ENCODE data around the gene ZGPAT.

ZGPAT gene

DNA sequence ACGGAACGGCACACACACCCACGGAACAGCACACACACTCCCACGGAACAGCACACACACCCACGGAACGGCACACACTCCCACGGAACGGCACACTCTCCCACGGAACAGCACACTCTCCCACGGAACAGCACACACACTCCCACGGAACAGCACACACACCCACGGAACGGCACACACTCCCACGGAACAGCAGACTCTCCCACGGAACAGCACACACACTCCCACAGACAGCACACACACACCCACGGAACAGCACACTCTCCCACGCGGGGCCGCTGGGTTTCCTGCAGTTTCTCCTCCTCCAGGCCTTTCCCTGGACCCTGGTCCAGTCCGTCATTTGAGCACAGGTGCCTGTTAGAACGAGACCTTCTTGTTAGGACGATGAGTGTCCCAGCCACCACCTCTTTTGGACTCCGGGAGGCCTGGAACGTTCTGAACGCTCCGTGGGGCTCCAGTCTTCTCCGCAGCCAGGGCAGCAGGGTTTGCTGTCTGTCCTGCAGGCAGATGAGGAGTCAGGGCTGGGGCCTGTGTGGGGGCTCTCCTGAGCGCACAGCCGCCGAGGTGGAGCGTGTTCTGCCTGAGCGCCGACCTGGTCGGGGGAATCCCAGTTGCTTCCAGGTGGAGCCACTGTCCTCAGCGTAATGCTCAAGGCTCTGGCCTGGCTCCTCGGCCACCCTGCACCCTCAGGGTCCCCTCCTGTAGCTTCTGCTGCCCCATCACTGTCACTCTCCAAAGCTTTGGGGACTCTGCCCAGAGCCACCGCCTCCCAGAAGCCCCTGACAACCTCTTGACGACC is 29.0 kb upstream of the ZGPAT start:
- DNase-seq = no peak

GRCh38 chr20:63679799-63680305 is 28.0 kb upstream of the ZGPAT start:
- DNase-seq = no peak

GRCh38 chr20:63680427-63680826 is 27.4 kb upstream of the ZGPAT start:
- DNase-seq = no peak

GRCh38 chr20:63680857-63681608 is 26.8 kb upstream of the ZGPAT start:
- no peak for DNase-seq

GRCh38 chr20:63681609-63682142 is 26.2 kb upstream of the ZGPAT start:
- no peak for DNase-seq

GRCh38 chr20:63682384-63683139 is 25.3 kb upstream of the ZGPAT start:
- DNase-seq = no peak

- DNase-seq = no peak
Observed at GRCh38 chr20:63685269-63686026, 22.4 kb upstream of the ZGPAT start.

- DNase-seq = no peak
Observed at GRCh38 chr20:63686094-63686491, 21.7 kb upstream of the ZGPAT start.

DNA sequence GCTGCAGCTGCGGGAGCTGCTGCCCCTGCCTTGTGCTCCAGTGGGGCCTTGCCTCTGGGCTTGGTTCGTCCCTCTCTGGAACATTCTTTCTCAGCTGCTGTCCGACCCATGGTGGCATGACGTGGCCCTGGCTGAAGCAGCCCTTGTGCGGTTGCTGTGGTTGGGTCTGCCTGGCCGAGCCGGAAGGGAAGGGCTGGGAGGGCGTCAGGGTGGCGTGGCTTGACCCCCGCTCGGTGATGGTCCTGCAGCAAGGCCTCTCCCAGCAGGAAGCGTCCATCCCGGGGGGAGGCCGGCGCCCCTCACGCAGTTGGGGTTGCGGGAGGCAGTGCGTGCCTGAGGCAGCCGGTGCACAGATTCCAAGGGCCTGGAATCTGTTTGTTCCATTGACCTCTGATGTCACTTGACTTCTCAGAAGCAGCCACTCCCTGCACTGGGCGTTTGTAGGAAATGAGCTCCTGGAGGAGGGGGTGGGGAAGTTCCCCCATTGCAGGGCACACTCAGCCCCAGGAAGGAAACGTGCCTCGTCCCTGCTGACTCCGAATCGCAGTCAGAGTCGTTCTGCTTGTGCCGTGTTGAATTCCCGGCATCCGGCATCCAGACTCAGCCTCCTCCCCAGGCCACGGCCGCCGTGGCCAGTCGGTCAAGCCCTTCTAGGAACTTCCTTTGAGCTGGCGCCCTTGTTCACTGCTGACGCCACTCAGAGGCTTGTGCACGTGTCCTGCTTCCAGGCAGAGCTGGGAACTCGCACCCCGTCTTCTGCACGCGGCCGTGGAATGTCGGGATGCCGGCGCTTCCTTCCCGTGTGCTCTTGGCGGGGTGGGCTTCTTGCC is 21.1 kb upstream of the ZGPAT start:
- peak; percentile 66 for DNase-seq

- no peak for DNase-seq
Observed at GRCh38 chr20:63687419-63688178, 20.2 kb upstream of the ZGPAT start.

DNA sequence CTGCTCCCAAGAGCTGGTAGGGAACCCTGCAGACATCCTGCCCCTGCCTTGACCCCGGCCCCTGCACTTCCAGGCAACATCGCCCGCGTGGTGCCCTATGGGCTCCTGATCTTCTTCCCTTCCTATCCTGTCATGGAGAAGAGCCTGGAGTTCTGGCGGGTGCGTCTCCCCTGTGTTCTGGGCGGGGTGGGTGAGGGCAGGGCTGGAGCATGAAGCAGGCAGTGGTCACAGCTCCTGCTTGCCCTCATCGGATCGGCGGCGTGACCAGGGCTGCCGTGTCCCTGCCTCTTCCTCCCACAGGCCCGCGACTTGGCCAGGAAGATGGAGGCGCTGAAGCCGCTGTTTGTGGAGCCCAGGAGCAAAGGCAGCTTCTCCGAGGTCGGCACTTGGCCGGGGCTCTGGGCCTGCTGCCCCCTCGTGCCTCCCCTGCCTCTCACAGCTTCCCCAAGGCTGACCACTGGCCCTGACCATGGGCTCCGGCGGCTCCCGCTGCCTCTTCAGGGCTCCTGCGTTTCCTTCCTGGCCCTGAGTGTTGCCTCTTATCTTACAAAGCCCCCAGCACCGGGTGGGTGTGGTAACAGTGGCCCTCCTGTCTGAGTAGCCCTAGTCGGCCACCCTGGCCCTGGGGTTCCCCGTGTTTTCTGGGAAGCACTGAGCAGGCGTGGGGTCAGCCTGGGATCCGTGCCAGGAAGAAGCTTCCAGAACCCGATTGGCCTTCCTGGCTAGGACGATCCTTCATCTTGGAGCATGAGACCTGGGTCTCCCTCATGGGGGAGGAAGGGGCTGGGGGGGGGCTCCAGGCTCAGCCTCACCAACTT is 19.4 kb upstream of the ZGPAT start:
- no peak for DNase-seq

GRCh38 chr20:63689046-63690002 is 18.5 kb upstream of the ZGPAT start:
- no peak for DNase-seq

DNA sequence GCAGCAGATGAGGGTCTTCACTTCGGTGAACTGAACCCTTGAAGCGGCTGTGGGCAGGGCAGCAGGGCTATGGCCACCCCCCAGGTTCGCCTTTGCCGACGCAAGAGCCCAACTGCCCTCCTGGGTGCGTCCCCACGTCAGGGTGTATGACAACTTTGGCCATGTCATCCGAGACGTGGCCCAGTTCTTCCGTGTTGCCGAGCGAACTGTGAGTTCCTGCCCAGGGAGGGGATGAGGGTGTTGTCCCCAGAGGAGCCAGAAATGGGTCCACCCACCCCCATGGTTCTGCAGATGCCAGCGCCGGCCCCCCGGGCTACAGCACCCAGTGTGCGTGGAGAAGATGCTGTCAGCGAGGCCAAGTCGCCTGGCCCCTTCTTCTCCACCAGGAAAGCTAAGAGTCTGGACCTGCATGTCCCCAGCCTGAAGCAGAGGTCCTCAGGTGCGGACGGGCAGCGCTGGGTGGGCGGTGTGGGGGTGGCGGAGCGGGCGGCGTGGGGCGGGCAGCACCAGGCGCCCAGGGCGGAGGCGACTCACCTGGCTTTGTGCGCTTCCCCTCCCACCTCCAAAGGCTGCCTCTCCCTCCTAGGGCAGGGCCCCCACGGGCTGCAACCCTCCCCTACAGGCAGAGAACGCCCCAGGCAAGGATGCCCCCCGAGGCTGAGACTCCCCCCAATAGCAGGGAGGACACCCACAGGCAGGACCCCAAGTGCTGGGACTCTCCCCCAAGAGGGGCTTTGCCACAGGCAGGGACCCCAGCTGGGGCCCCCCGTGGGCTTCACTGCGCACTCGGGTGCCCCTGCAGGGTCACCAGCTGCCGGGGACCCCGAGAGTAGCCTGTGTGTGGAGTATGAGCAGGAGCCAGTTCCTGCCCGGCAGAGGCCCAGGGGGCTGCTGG is 17.6 kb upstream of the ZGPAT start:
- DNase-seq = no peak

- DNase-seq = peak; percentile 10
Observed at GRCh38 chr20:63690898-63691710, 16.7 kb upstream of the ZGPAT start.

GRCh38 chr20:63691711-63692435 is 16.0 kb upstream of the ZGPAT start:
- DNase-seq = no peak

Measured in activated naive CD4-positive, alpha-beta T cell treated with anti-CD3 and anti-CD28 coated beads, Interleukin-2, amount 50 U/mL, for 16 hours (primary cell).